Transverse colon (tissue), 3 donors: Measurements from ENCODE around the gene C19orf53.

Source experiments
- POLR2A ChIP-seq: fragments of 450-650 bp; IDR thresholded peaks from one replicate; pipeline ENCODE4 v1.6.1; 2016; ENCODE audit warnings: antibody characterized with exemption, mild to moderate bottlenecking, moderate library complexity
- TF ChIP-seq, protein P1 (sequence below), 5 experiments: fragments of 200-600 bp in 3 of 5; fragments of 450-650 bp in 2 of 5; sonication (generic) in 3 of 5; IDR thresholded peaks; 1 replicate in 2 of 5; 2 replicates in 3 of 5; pipeline ENCODE4 v1.5.1; 2016 to 2017; ENCODE audit warnings: antibody characterized with exemption in 5 of 5, inconsistent platforms in 3 of 5, mild to moderate bottlenecking in 2 of 5, moderate library complexity in 1 of 5

- TF ChIP-seq, protein P1, sequence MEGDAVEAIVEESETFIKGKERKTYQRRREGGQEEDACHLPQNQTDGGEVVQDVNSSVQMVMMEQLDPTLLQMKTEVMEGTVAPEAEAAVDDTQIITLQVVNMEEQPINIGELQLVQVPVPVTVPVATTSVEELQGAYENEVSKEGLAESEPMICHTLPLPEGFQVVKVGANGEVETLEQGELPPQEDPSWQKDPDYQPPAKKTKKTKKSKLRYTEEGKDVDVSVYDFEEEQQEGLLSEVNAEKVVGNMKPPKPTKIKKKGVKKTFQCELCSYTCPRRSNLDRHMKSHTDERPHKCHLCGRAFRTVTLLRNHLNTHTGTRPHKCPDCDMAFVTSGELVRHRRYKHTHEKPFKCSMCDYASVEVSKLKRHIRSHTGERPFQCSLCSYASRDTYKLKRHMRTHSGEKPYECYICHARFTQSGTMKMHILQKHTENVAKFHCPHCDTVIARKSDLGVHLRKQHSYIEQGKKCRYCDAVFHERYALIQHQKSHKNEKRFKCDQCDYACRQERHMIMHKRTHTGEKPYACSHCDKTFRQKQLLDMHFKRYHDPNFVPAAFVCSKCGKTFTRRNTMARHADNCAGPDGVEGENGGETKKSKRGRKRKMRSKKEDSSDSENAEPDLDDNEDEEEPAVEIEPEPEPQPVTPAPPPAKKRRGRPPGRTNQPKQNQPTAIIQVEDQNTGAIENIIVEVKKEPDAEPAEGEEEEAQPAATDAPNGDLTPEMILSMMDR (IDR thresholded peaks at IDR 0.05), result no peak
- peak; percentile 75 for TF ChIP-seq POLR2A
Measured at GRCh38 chr19:13817615-13818371, 43.5 kb downstream of the C19orf53 start.
